C4-2B (cell line): ENCODE measurements around the gene SURF4.

Experiments
- CTCF ChIP-seq: fragments of 450-650 bp; conservative IDR thresholded peaks from 2 replicates; pipeline ENCODE4 v1.5.1; 2017; ENCODE audit warnings: mild to moderate bottlenecking
- ZFX ChIP-seq: fragments of 450-650 bp; IDR thresholded peaks from 2 replicates; pipeline ENCODE4 v1.6.1; 2017

GRCh38 chr9:133346021-133346785 lies 29.7 kb downstream of the SURF4 start:
- no peak for TF ChIP-seq CTCF
- no peak for TF ChIP-seq ZFX
